ENCODE measurements around the gene RASGRP3. TPM values are rescaled to one million over a fixed set of nuclear protein-coding genes. Genes with fewer than 3 reads are reported as not detected.

RASGRP3 gene
- total and polyA plus RNA-seq, 10 donors, result 13.2 to 68.1 (median 44.5) TPM

DNA sequence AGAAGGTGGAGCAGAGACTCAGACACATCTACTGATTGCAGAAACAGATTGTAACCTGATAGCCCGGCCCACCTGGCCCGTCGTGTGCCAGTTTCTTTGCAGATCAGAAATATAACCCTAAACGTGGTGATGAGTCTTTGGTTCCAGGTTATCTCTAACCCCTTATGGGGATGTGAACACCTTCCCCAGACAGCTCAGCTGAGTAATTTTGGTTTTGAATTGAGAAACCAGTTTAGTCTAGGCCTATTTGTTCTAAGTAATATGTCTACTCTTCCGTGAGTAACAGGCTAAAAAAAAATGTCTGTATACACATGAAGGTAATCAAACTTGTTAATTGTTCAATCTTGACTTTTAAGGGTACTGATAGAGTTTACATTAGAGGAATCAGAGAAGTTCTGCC, 35.7 kb downstream of the RASGRP3 start:
- no peak for TF ChIP-seq CTCF (IDR thresholded peaks at IDR 0.05 in 8 of 11, conservative IDR thresholded peaks at IDR 0.05 in 3 of 11)
- TF ChIP-seq POLR2AphosphoS5 (IDR thresholded peaks at IDR 0.05), result no peak
- no peak for TF ChIP-seq POLR2A (IDR thresholded peaks at IDR 0.05)
- no peak overlapping the region for H3K27ac ChIP-seq
- no peaks in the 10 kb centered on the region for H3K9me3 ChIP-seq
- H3K36me3 ChIP-seq, result peaks cover 0 to 32% (median 19%) of the 10 kb centered on the region in 6 donors
- no peaks in the 10 kb centered on the region for H3K4me1 ChIP-seq
- H3K27me3 ChIP-seq (replicated peaks in 1 of 7), result no peaks in the 10 kb centered on the region
- no peak for DNase-seq
- intact Hi-C loops (cut with DNase I; ENCODE audit: low total_unique reads), result no loop called here
- WGBS, 5 donors, result 67 to 84% (median 75%) methylated on average over 5 of the region's 5 CpGs
- H3K4me3 ChIP-seq, result no peak overlapping the region

GRCh38 chr2:33513480-33513879, 37.0 kb downstream of the RASGRP3 start:
- Histone ChIP-seq H3K27me3 (replicated peaks in 1 of 7) (no peaks in the 10 kb centered on the region), H3K36me3 (peaks cover 0 to 46% (median 23%) of the 10 kb centered on the region in 6 donors), H3K27ac (no peak overlapping the region), H3K4me1 (no peaks in the 10 kb centered on the region), H3K4me3 (no peak overlapping the region), H3K9me3 (no peaks in the 10 kb centered on the region)
- 77 to 96% (median 94%) methylated on average over 3 of the region's 3 CpGs for WGBS, 5 donors
- DNase-seq, result no peak
- intact Hi-C loops (cut with DNase I; ENCODE audit: low total_unique reads), result no loop called here
- TF ChIP-seq POLR2AphosphoS5 (IDR thresholded peaks at IDR 0.05) (no peak), POLR2A (IDR thresholded peaks at IDR 0.05) (no peak), CTCF (IDR thresholded peaks at IDR 0.05 in 8 of 11, conservative IDR thresholded peaks at IDR 0.05 in 3 of 11) (no peak)

DNA sequence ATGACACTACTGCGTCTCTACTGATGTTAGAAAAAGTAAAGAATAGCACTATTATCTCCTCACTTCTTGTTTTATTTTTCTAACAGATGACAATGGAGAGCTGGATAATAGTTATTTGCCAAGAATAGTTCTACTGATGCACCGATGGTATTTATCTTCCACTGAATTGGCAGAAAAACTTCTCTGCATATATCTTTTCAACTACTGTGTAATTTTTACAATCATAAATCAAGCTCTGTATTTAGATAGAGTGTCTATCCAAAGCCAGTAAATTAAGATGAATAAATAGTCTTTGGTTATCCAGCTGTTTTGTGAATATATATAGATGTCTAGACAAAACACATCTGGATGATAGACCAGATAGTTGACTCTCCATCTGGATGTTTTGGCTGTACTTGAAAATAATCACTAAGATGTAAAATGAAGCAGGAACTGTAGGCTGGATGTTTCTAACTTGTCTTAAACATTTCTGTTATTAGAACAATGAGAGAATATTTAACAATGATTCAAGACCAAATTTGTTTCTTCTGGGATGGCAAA, 40.1 kb downstream of the RASGRP3 start:
- no peaks in the 10 kb centered on the region for H3K27me3 ChIP-seq (replicated peaks in 1 of 7)
- peaks cover 0 to 64% (median 25%) of the 10 kb centered on the region in 6 donors for H3K36me3 ChIP-seq
- no peaks in the 10 kb centered on the region for H3K9me3 ChIP-seq
- no peaks in the 10 kb centered on the region for H3K4me1 ChIP-seq
- intact Hi-C loops (cut with DNase I; ENCODE audit: low total_unique reads), result no loop called here
- TF ChIP-seq CTCF (IDR thresholded peaks at IDR 0.05 in 8 of 11, conservative IDR thresholded peaks at IDR 0.05 in 3 of 11) (no peak), POLR2A (IDR thresholded peaks at IDR 0.05) (no peak), POLR2AphosphoS5 (IDR thresholded peaks at IDR 0.05) (no peak)
- no peak for DNase-seq
- H3K4me3 ChIP-seq, result no peak overlapping the region
- 85 to 94% (median 88%) methylated on average over 2 of the region's 2 CpGs for WGBS, 5 donors
- H3K27ac ChIP-seq, result no peak overlapping the region

DNA sequence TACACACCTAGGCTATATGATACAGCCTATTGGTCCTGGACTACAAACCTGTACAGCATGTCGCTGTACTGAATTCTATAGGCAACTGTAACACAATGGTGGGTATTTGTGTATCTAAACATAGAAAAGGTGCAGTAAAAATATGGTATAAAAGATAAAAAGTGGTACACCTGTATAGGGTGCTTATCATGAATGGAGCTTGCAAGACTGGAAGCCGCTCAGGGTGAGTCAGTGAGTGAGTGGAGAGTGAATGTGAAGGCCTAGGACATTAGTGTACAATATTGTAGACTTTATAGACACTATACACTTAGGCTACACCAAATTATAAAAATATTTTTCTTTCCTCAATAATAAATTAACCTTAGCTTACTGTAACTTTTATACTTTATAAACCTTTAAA, 41.8 kb downstream of the RASGRP3 start:
- Histone ChIP-seq H3K4me3 (no peak overlapping the region), H3K9me3 (no peaks in the 10 kb centered on the region), H3K27me3 (replicated peaks in 1 of 7) (no peaks in the 10 kb centered on the region), H3K4me1 (no peaks in the 10 kb centered on the region), H3K36me3 (peaks cover 0 to 75% (median 25%) of the 10 kb centered on the region in 6 donors), H3K27ac (no peak overlapping the region)
- TF ChIP-seq POLR2AphosphoS5 (IDR thresholded peaks at IDR 0.05) (no peak), CTCF (IDR thresholded peaks at IDR 0.05 in 8 of 11, conservative IDR thresholded peaks at IDR 0.05 in 3 of 11) (no peak), POLR2A (IDR thresholded peaks at IDR 0.05) (no peak)
- intact Hi-C loops (cut with DNase I; ENCODE audit: low total_unique reads), result no loop called here
- DNase-seq, result no peak
- 81 to 100% (median 99%) methylated on average over 2 of the region's 2 CpGs for WGBS, 5 donors
